OCI-LY3 (cell line): Measurements from ENCODE around the gene C2orf42.

Source experiments
- H2AFZ ChIP-seq: fragments of 200-600, 300-600 bp; shearing (Covaris generic); 2 replicates; pipeline ENCODE4 v1.6.0; 2014; ENCODE audit warnings: antibody characterized with exemption, low read depth, low read length
- H3K27ac ChIP-seq: fragments of 200-600, 300-600 bp; sonication (generic); 2 replicates; pipeline ENCODE4 v1.5.1; 2014; ENCODE audit warnings: mild to moderate bottlenecking, low read length, moderate library complexity, mixed read lengths
- H3K27me3 ChIP-seq: fragments of 200-600, 300-600 bp; sonication (generic); 2 replicates; pipeline ENCODE4 v1.6.1; 2014; ENCODE audit warnings: low read depth, low read length, mixed read lengths
- H3K36me3 ChIP-seq: fragments of 200-600, 300-600 bp; sonication (generic); replicated peaks from 2 replicates; pipeline ENCODE3; 2014; ENCODE audit warnings: low read depth, low read length, mixed read lengths
- H3K4me1 ChIP-seq: fragments of 300-600, 200-600 bp; sonication (generic); 2 replicates; pipeline ENCODE4 v1.6.1; 2014; ENCODE audit warnings: low read length, mixed read lengths
- H3K4me2 ChIP-seq: fragments of 200-600, 300-600 bp; sonication (generic); 2 replicates; pipeline ENCODE4 v1.6.1; 2014; ENCODE audit warnings: low read length, mixed read lengths
- H3K4me3 ChIP-seq: fragments of 300-600, 200-600 bp; sonication (generic); 2 replicates; pipeline ENCODE4 v1.5.1; 2014; ENCODE audit warnings: antibody characterized with exemption, mild to moderate bottlenecking, low read length, moderate library complexity
- H3K79me2 ChIP-seq: fragments of 300-600, 200-600 bp; shearing (Covaris generic); 2 replicates; pipeline ENCODE4 v1.6.1; 2014; ENCODE audit warnings: mild to moderate bottlenecking, low read length, mixed read lengths
- H3K9ac ChIP-seq: fragments of 300-600, 200-600 bp; shearing (Covaris generic); 2 replicates; pipeline ENCODE4 v1.6.0; 2014; ENCODE audit warnings: mild to moderate bottlenecking, low read length, moderate library complexity
- H3K9me3 ChIP-seq: fragments of 200-600, 300-600 bp; shearing (Covaris generic); 2 replicates; pipeline ENCODE4 v1.6.1; 2014; ENCODE audit warnings: low read length, mixed read lengths; ENCODE audit not compliant: insufficient read depth
- H4K20me1 ChIP-seq: fragments of 200-600, 300-600 bp; sonication (generic); 2 replicates; pipeline ENCODE4 v1.6.1; 2016; ENCODE audit warnings: low read length, mixed read lengths; ENCODE audit not compliant: insufficient read depth
- CTCF ChIP-seq: fragments of 200-600, 300-600 bp; sonication (generic); IDR thresholded peaks from 2 replicates; pipeline ENCODE4 v1.5.1; 2014; ENCODE audit warnings: antibody characterized with exemption, low read length, low read depth
- EZH2phosphoT487 ChIP-seq: fragments of 200-600 bp; shearing (Covaris generic); IDR thresholded peaks from 2 replicates; pipeline ENCODE4 v1.6.1; 2018; ENCODE audit warnings: antibody characterized with exemption, mixed run types, low read depth

The C2orf42 gene

GRCh38 chr2:70214953-70215549, 24.2 kb upstream of the C2orf42 start:
- no peaks in the 10 kb centered on the region for H3K9me3 ChIP-seq
- no peak overlapping the region for H3K4me2 ChIP-seq
- no peaks in the 10 kb centered on the region for H4K20me1 ChIP-seq
- no peaks in the 10 kb centered on the region for H3K79me2 ChIP-seq
- TF ChIP-seq EZH2phosphoT487 (no peak), CTCF (no peak)
- no peak overlapping the region for H3K27ac ChIP-seq
- peaks cover 43% of the 10 kb centered on the region for H3K36me3 ChIP-seq
- H3K9ac ChIP-seq, result no peak overlapping the region
- H2AFZ ChIP-seq, result no peak overlapping the region
- H3K27me3 ChIP-seq, result no peaks in the 10 kb centered on the region
- no peak overlapping the region for H3K4me3 ChIP-seq
- H3K4me1 ChIP-seq, result no peaks in the 10 kb centered on the region

- H3K79me2 ChIP-seq, result no peaks in the 10 kb centered on the region
- H3K27me3 ChIP-seq, result no peaks in the 10 kb centered on the region
- no peak overlapping the region for H3K4me3 ChIP-seq
- H2AFZ ChIP-seq, result no peak overlapping the region
- TF ChIP-seq CTCF, result no peak
- TF ChIP-seq EZH2phosphoT487, result no peak
- no peak overlapping the region for H3K9ac ChIP-seq
- no peaks in the 10 kb centered on the region for H4K20me1 ChIP-seq
- no peak overlapping the region for H3K4me2 ChIP-seq
- H3K9me3 ChIP-seq, result no peaks in the 10 kb centered on the region
- no peak overlapping the region for H3K27ac ChIP-seq
- no peaks in the 10 kb centered on the region for H3K4me1 ChIP-seq
- H3K36me3 ChIP-seq, result peaks cover 43% of the 10 kb centered on the region
These were observed 23.5 kb upstream of the C2orf42 start for GRCh38 chr2:70214365-70214764.

GRCh38 chr2:70212298-70212932, 21.6 kb upstream of the C2orf42 start:
- Histone ChIP-seq H3K36me3 (peaks cover 38% of the 10 kb centered on the region), H3K4me3 (no peak overlapping the region), H3K79me2 (no peaks in the 10 kb centered on the region), H3K27ac (no peak overlapping the region), H3K4me1 (no peaks in the 10 kb centered on the region), H3K9me3 (no peaks in the 10 kb centered on the region), H3K9ac (no peak overlapping the region), H4K20me1 (no peaks in the 10 kb centered on the region), H2AFZ (no peak overlapping the region), H3K27me3 (no peaks in the 10 kb centered on the region), H3K4me2 (no peak overlapping the region)
- TF ChIP-seq EZH2phosphoT487, result no peak

- Histone ChIP-seq H3K4me2 (no peak overlapping the region), H3K27ac (no peak overlapping the region), H4K20me1 (no peaks in the 10 kb centered on the region), H3K9ac (no peak overlapping the region), H3K79me2 (no peaks in the 10 kb centered on the region), H3K27me3 (no peaks in the 10 kb centered on the region), H3K4me1 (no peaks in the 10 kb centered on the region), H2AFZ (no peak overlapping the region), H3K9me3 (no peaks in the 10 kb centered on the region), H3K4me3 (no peak overlapping the region), H3K36me3 (peaks cover 35% of the 10 kb centered on the region)
- TF ChIP-seq EZH2phosphoT487 (no peak), CTCF (no peak)
These were observed 20.8 kb upstream of the C2orf42 start for GRCh38 chr2:70211595-70211994.
